GM21529 (cell line): ENCODE data around the gene MALT1.
"Not testable (repeated sequence)": the region's sequence is repeated elsewhere in the genome, so short reads cannot be mapped to it uniquely, and the experiment has no call there.

ENCODE experiments used
- ATAC-seq: cut with Tn5 transposase; IDR thresholded peaks from one replicate; pipeline ENCODE4 v1.9.1; 2021; ENCODE audit not compliant: unreplicated experiment

The MALT1 gene, protein sequence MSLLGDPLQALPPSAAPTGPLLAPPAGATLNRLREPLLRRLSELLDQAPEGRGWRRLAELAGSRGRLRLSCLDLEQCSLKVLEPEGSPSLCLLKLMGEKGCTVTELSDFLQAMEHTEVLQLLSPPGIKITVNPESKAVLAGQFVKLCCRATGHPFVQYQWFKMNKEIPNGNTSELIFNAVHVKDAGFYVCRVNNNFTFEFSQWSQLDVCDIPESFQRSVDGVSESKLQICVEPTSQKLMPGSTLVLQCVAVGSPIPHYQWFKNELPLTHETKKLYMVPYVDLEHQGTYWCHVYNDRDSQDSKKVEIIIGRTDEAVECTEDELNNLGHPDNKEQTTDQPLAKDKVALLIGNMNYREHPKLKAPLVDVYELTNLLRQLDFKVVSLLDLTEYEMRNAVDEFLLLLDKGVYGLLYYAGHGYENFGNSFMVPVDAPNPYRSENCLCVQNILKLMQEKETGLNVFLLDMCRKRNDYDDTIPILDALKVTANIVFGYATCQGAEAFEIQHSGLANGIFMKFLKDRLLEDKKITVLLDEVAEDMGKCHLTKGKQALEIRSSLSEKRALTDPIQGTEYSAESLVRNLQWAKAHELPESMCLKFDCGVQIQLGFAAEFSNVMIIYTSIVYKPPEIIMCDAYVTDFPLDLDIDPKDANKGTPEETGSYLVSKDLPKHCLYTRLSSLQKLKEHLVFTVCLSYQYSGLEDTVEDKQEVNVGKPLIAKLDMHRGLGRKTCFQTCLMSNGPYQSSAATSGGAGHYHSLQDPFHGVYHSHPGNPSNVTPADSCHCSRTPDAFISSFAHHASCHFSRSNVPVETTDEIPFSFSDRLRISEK

GRCh38 chr18:58671111-58671631 is at the start of gene MALT1:
Gene MALT1 (plus strand): TSS chr18:58671465. CDS start chr18:58671644, 179 bp downstream.
- ATAC-seq, result peak; percentile 76

DNA sequence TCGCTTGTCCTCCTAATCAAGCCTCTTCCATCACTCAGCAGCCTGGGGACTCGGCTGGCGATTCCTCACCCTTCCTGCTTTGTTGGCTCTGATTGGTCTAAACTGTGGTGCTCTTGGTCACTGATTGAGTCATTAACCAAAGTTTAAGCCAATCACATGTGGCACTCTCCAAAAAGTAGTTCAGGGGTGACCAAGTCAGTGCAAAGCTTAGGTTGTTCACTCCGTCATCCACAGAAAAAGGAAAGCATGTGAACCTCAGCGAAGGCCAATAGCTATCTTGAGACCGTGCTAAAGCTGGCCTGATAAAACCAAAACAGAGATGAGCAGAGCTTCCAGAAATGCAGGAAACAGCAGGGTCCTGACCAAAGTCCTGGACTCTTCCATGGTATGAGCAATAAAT is 47.3 kb upstream of the MALT1 start:
- no peak for ATAC-seq

GRCh38 chr18:58625839-58626238 is 45.4 kb upstream of the MALT1 start:
- no peak for ATAC-seq

GRCh38 chr18:58630071-58630470 is 41.2 kb upstream of the MALT1 start:
- ATAC-seq, result no peak

DNA sequence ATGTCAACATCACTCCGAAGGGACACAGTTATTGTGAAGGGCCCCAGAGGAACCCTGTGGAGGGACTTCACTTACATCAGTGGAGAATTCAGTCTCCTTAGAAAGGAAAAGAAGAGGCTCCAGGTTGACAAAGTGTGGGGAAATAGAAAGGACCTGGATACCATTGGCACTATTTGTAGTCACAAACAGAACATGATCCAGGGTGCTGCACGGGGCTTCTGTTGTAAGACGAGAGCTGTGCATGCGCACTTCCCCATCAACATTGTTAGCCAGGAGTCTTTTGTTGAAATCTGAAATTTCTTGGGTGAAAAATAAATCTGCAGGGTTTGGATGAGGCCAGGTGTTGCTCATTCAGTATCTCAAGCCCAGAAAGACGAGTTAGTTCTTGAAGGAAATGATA is 40.0 kb upstream of the MALT1 start:
- no peak for ATAC-seq

- no peak for ATAC-seq
These were observed 38.7 kb upstream of the MALT1 start for GRCh38 chr18:58632552-58632951.

DNA sequence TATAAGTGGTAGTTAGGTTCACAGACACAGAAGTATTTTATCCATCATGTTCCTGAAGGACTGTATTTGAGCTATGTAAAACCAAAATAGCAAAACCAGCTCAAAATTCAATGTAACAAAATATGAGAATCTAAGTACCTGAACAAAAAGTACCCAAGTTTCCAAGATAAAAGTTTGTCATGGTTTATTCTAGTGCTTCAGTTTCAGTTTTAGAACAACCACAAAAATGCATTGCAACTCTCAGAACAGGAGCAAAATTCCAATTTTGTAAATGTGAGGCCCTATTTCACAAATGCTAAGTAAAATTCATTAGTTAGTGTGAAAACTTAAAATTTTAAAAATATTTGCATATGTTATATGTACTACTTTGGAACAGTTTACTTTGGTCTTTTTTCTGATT is 37.4 kb upstream of the MALT1 start:
- ATAC-seq, result no peak

- no peak for ATAC-seq
These were observed 35.4 kb upstream of the MALT1 start for GRCh38 chr18:58635891-58636290.

- ATAC-seq, result no peak
These were observed 34.1 kb upstream of the MALT1 start for GRCh38 chr18:58637197-58637596.

GRCh38 chr18:58637946-58638345 is 33.3 kb upstream of the MALT1 start:
- no peak for ATAC-seq

DNA sequence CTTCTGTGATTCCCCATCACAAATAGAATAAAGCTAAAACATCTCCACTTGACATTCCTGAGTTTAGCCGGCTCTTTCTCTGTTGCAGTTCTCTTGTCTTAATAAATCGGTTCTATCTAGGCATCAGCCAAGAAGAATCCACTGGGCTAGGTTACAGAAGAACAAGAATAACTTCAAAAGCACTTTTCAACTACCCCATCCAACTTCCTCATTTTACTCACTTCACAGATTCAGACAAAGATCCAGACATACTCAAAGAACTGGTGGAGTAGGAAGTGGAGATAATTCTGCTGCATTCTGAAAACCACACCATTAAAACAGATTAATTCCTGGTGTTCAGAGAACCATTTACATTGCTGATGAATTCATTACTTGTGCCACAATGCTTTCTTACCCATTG is 32.8 kb upstream of the MALT1 start:
- peak; percentile 59 for ATAC-seq

- ATAC-seq, result no peak
These were observed 32.0 kb upstream of the MALT1 start for GRCh38 chr18:58639237-58639636.

- ATAC-seq, result peak; percentile 61
These were observed 31.4 kb upstream of the MALT1 start for GRCh38 chr18:58639751-58640427.

- no peak for ATAC-seq
These were observed 30.8 kb upstream of the MALT1 start for GRCh38 chr18:58640428-58640805.

DNA sequence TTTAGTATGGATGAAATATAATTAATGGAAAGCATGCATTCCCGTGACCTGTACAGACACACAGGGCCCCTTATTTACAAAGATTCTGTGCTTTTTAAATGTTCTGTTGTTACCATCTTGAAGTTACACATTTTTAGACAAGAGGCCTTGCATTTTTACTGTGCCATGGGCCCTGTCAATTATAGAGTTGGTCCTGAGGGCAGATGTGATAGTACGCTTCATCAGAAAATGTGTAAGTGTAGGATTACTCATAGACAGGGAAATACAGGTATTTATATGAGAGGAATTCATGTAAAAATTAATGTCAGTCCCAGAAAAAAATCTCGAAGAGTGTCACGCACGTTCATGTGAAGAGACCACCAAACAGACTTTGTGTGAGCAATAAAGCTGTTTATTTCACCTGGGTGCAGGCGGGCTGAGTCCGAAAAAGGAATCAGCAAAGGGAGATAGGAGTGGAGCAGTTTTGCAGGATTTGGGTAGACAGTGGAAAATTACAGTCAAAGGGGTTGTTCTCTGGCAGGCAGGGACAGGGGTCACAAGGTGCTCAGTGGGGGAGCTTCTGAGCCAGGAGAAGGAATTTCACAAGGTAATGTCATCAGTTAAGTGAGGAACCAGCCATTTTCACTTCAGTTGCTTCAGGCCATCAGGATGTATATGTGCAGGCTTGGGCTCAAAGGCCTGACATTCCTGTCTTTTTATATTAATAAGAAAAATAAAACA is 30.2 kb upstream of the MALT1 start:
- no peak for ATAC-seq

- ATAC-seq, result not testable (repeated sequence)
These were observed 27.7 kb upstream of the MALT1 start for GRCh38 chr18:58643557-58643956.

GRCh38 chr18:58645398-58645797 is 25.9 kb upstream of the MALT1 start:
- ATAC-seq, result no peak

GRCh38 chr18:58646334-58646862 is 24.9 kb upstream of the MALT1 start:
- no peak for ATAC-seq

DNA sequence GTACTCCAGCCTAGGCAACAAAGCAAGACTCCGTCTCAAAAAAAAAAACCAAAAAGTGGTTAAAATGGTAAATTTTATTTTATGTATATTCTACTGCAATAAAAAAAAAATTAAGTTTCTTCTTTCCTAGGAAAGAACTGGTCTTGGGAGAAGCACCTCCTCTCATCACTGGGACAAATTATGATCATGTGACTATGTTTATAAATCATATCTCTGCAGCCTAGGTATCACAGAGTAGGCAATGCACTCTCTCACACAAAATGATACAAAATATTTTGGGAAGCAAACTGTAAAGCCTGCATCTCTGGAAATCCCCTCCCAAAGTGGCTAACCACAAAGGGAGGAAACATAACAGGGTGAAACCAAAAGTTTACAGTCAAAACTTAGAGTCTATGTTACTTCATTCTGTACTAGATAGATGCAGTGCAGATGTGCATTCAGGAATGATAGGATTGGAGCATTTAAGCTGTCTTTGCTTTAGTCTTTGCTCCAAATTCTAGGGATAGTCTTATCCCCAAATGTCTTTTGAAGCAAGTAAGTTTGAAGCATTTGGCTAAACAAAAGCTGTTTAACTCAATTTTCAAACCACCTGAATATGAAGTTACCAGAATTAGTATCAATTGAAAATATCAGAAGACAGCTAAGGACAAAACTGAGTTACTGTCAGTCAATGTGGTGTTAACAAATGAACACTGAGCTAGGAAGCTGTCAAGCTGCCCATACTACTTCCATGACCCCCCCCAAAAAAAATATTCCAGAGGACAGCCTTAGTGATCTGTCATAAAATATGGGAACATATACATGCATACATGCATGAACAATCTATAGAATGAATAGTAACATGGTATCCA is 21.1 kb upstream of the MALT1 start:
- ATAC-seq, result peak; percentile 87

DNA sequence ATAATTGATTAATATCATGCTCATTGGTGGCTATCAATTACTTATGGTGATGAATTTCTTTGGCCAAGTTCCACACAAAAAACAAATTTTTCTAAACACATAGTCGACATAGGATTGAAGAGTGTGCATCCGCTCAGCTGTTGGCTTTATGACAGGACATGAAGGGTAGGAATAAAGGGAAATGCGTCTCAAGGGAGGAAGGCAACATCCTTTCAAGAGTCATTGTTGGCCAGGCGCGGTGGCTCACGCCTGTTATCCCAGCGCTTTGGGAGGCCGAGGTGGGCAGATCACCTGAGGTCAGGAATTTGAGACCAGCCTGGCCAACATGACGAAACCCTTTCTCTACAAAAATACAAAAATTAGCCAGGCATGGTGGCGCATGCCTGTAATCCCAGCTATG is 20.4 kb upstream of the MALT1 start:
- ATAC-seq, result not testable (repeated sequence)
